Activated CD4-positive, alpha-beta T cell treated with anti-CD3 and anti-CD28 coated beads, Interleukin-2, amount 10 ng/mL, durations not matched to agents 7 days and 5 days (primary cell): Measurements from ENCODE around the gene PDE10A. TPM values are rescaled to one million over a fixed set of nuclear protein-coding genes. Genes with fewer than 3 reads are reported as not detected.
"Not testable (repeated sequence)": the region's sequence is repeated elsewhere in the genome, so short reads cannot be mapped to it uniquely, and the experiment has no call there.

Experiments
- CTCF ChIA-PET: fragments of 350-600 bp; sonication (Branson Sonifier 250); formaldehyde crosslinking; loops from one replicate; lab custom pipeline; 2021; ENCODE audit warnings: antibody characterized with exemption; lab: Charles Lee
- POLR2A ChIA-PET: fragments of 350-600 bp; sonication (Branson Sonifier 250); formaldehyde crosslinking; loops from one replicate; lab custom pipeline; 2021; ENCODE audit warnings: antibody characterized with exemption; lab: Charles Lee
- DNase-seq: peaks from one replicate; pipeline ENCODE4 v3.0.0-alpha.2; 2020
- H3K27ac Mint-ChIP-seq: one replicate; pipeline ENCODE4 v1.8.0; 2021; ENCODE audit warnings: mild to moderate bottlenecking, moderate library complexity, mixed read lengths
- H3K27me3 Mint-ChIP-seq: one replicate; pipeline ENCODE4 v1.8.0; 2021; ENCODE audit warnings: mixed read lengths
- H3K36me3 Mint-ChIP-seq: one replicate; pipeline ENCODE4 v1.8.0; 2021; ENCODE audit warnings: low read depth, mixed read lengths
- H3K4me1 Mint-ChIP-seq: one replicate; pipeline ENCODE4 v1.8.0; 2021; ENCODE audit warnings: mixed read lengths
- H3K4me3 Mint-ChIP-seq: one replicate; pipeline ENCODE4 v1.8.0; 2021; ENCODE audit warnings: mild to moderate bottlenecking, moderate library complexity, mixed read lengths
- H3K9me3 Mint-ChIP-seq: one replicate; pipeline ENCODE4 v1.8.0; 2021; ENCODE audit warnings: mixed read lengths
- total RNA-seq, 2 experiments: library from RNA; stranded (reverse); gene quantifications; one replicate each; pipeline ENCODE4 v1.2.3, GENCODE V29; 2021

The PDE10A gene
- total RNA-seq, 2 experiments from 2014 or later = not detected

- no peak for DNase-seq
- no peaks in the 10 kb centered on the region for H3K36me3 Mint-ChIP-seq
- CTCF ChIA-PET = no interaction called here
- no peak overlapping the region for H3K4me3 Mint-ChIP-seq
- POLR2A ChIA-PET = no interaction called here
- H3K27ac Mint-ChIP-seq = no peak overlapping the region
- no peaks in the 10 kb centered on the region for H3K9me3 Mint-ChIP-seq
- no peaks in the 10 kb centered on the region for H3K4me1 Mint-ChIP-seq
- no peaks in the 10 kb centered on the region for H3K27me3 Mint-ChIP-seq
Measured at GRCh38 chr6:165579151-165579550, 83.9 kb downstream of the PDE10A start.

DNA sequence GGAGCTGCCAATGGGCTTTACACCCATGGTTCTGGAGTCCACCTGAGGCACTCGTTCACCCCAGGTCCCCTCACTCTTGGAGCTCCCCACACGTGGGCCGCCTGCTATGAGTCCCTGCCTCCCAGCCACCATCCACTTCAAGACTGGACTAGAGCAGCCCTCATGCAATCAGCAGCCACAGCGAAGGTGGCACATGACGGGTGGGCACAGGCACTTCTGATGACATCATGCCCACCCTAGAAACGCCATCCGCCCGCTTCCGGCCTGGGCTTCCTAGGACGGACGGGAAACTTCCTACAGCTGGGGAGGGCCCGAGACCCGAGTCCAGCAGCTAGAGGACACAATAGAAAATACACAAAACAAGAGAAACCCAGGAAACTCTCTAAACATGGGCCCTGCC is 85.5 kb downstream of the PDE10A start:
- CTCF ChIA-PET = interaction anchor here (0.7 to 1.8 kb wide), 2 partner anchors 13 to 91 kb away, joined by 4 to 5 read pairs; no protein-coding TSS in a partner anchor
- POLR2A ChIA-PET = no interaction called here
- no peaks in the 10 kb centered on the region for H3K27me3 Mint-ChIP-seq
- no peak for DNase-seq
- H3K27ac Mint-ChIP-seq = no peak overlapping the region
- H3K4me1 Mint-ChIP-seq = no peaks in the 10 kb centered on the region
- no peak overlapping the region for H3K4me3 Mint-ChIP-seq
- no peaks in the 10 kb centered on the region for H3K9me3 Mint-ChIP-seq
- no peaks in the 10 kb centered on the region for H3K36me3 Mint-ChIP-seq

GRCh38 chr6:165575158-165575549 is 87.9 kb downstream of the PDE10A start:
- H3K4me1 Mint-ChIP-seq = no peaks in the 10 kb centered on the region
- CTCF ChIA-PET = no interaction called here
- no peaks in the 10 kb centered on the region for H3K9me3 Mint-ChIP-seq

GRCh38 chr6:165574220-165575157 is 88.6 kb downstream of the PDE10A start:
- Mint-ChIP-seq H3K4me1 (no peaks in the 10 kb centered on the region), H3K9me3 (no peaks in the 10 kb centered on the region), H3K36me3 (no peaks in the 10 kb centered on the region), H3K4me3 (no peak overlapping the region), H3K27ac (no peak overlapping the region), H3K27me3 (no peaks in the 10 kb centered on the region)
- DNase-seq = no peak
- POLR2A ChIA-PET = no interaction called here
- CTCF ChIA-PET = no interaction called here

More at GRCh38 chr6:165575158-165575549, 87.9 kb downstream of the PDE10A start:
- POLR2A ChIA-PET = no interaction called here
- no peak overlapping the region for H3K4me3 Mint-ChIP-seq
- DNase-seq = no peak
- H3K27ac Mint-ChIP-seq = no peak overlapping the region
- no peaks in the 10 kb centered on the region for H3K36me3 Mint-ChIP-seq
- H3K27me3 Mint-ChIP-seq = no peaks in the 10 kb centered on the region

- Mint-ChIP-seq H3K4me1 (no peaks in the 10 kb centered on the region), H3K27ac (no peak overlapping the region), H3K4me3 (no peak overlapping the region), H3K9me3 (no peaks in the 10 kb centered on the region), H3K27me3 (no peaks in the 10 kb centered on the region), H3K36me3 (no peaks in the 10 kb centered on the region)
- no peak for DNase-seq
- CTCF ChIA-PET = no interaction called here
- POLR2A ChIA-PET = no interaction called here
Measured at GRCh38 chr6:165573671-165574070, 89.4 kb downstream of the PDE10A start.

DNA sequence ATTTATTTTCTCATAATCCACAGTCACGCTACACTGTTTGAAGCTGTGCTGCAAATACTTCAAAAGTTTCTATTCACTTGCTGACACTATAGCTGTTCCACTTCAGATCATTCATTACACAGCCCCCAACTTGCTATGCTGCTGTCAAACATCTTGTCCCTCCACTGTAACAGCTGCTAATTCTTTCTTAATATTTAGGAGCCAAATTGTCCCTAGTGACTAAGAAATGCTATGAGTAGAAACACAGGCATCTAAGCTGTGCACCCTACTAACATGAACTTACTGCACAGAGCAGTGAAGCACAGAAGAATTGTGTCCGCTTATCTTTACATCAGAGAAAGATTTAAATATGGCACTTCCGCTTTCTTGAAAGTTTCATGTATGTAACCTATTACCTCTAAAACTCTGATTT is 91.3 kb downstream of the PDE10A start:
- Mint-ChIP-seq H3K27ac (no peak overlapping the region), H3K27me3 (no peaks in the 10 kb centered on the region), H3K9me3 (no peaks in the 10 kb centered on the region), H3K36me3 (no peaks in the 10 kb centered on the region), H3K4me1 (no peaks in the 10 kb centered on the region), H3K4me3 (no peak overlapping the region)
- ChIA-PET CTCF (no interaction called here), POLR2A (no interaction called here)
- DNase-seq = no peak

- ChIA-PET CTCF (no interaction called here), POLR2A (no interaction called here)
- no peaks in the 10 kb centered on the region for H3K4me1 Mint-ChIP-seq
Measured at GRCh38 chr6:165571068-165571682, 91.9 kb downstream of the PDE10A start.

DNA sequence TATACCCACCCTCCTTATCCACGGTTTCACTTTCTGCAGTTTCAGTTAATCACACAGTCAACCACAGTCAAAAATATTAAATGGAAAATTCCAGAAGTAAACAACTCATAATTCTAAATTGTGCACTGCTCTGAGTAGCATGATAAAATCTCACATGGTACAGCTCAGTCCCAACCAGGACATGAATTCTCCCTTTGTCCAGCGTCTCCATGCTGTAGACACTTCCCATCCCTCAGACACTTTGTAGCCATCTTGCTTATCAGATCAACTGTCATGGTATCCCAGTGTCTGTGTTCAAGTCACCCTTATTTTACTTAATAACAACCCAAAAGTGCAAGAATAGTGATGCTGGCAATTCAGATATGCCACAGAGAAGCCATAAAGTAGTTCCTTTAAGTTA is 94.7 kb downstream of the PDE10A start:
- Mint-ChIP-seq H3K4me3 (no peak overlapping the region), H3K36me3 (no peaks in the 10 kb centered on the region), H3K27me3 (no peaks in the 10 kb centered on the region), H3K4me1 (no peaks in the 10 kb centered on the region), H3K27ac (no peak overlapping the region), H3K9me3 (no peaks in the 10 kb centered on the region)
- DNase-seq = no peak
- CTCF ChIA-PET = no interaction called here
- POLR2A ChIA-PET = no interaction called here

More at GRCh38 chr6:165571068-165571682, 91.9 kb downstream of the PDE10A start:
- Mint-ChIP-seq H3K27me3 (no peaks in the 10 kb centered on the region), H3K9me3 (no peaks in the 10 kb centered on the region), H3K36me3 (no peaks in the 10 kb centered on the region), H3K4me3 (no peak overlapping the region), H3K27ac (no peak overlapping the region)
- DNase-seq = no peak

DNA sequence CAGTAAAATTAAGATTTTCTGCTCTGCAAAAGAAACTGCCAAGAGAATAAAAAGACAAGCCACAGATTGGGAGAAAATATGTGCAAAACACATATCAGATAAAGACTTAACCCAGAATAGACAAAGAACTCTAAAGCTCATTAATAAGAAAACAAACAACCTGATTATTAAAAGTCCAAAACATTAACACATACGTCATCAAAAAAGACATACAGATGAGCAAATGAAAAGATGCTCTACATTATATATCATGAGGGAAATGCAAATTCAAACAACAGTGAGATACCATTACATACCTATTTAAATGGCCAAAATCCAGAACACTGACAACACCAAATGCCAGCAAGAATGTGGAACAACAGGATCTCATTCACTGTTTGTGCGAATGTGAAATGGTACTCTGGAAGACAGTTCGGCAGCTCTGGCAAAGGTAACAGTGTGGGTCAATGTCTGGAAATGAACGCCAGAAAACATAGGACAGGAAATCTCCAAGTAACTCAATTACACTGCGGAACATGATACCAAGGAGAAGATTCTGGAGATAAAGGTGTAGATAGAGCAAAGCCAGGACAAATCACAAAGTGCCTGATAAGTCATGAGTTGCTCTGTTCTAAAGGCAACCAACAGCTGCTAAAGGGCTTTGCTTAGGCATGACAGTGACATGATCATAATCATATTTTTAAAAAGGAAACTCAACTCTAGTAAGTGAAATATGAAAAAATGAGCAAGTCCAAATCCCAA is 96.8 kb downstream of the PDE10A start:
- Mint-ChIP-seq H3K27ac (no peak overlapping the region), H3K27me3 (no peaks in the 10 kb centered on the region), H3K9me3 (peaks cover under 1% of the 10 kb centered on the region), H3K4me1 (no peaks in the 10 kb centered on the region), H3K4me3 (no peak overlapping the region), H3K36me3 (no peaks in the 10 kb centered on the region)
- ChIA-PET POLR2A (no interaction called here), CTCF (no interaction called here)
- no peak for DNase-seq

- no peak overlapping the region for H3K27ac Mint-ChIP-seq
- ChIA-PET CTCF (no interaction called here), POLR2A (no interaction called here)
- no peaks in the 10 kb centered on the region for H3K36me3 Mint-ChIP-seq
- H3K27me3 Mint-ChIP-seq = no peaks in the 10 kb centered on the region
- H3K9me3 Mint-ChIP-seq = peaks cover 12% of the 10 kb centered on the region
- no peaks in the 10 kb centered on the region for H3K4me1 Mint-ChIP-seq
- no peak for DNase-seq
- no peak overlapping the region for H3K4me3 Mint-ChIP-seq
Measured at GRCh38 chr6:165562421-165563090, 100.5 kb downstream of the PDE10A start.

DNA sequence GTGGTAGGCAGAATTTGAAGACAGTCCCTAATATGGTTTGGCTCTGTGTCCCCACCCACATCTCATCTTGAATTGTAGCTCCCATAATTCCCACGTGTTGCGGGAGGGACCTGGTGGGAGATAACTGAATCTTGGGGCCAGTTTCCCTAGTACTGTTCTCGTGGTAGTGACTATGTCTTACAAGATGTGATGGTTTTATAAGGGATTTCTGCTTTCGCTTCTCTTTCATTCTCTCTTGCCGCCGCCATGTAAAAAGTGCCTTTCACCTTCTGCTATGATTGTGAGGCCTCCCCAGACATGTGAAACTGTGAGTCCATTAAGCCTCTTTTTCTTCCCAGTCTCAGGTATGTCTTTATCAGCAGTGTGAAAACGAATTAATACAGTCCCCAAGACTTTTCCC is 103.4 kb downstream of the PDE10A start:
- H3K36me3 Mint-ChIP-seq = no peaks in the 10 kb centered on the region
- no peak overlapping the region for H3K4me3 Mint-ChIP-seq
- no peak for DNase-seq
- H3K27ac Mint-ChIP-seq = no peak overlapping the region
- POLR2A ChIA-PET = no interaction called here
- CTCF ChIA-PET = no interaction called here
- H3K9me3 Mint-ChIP-seq = peaks cover 12% of the 10 kb centered on the region
- no peaks in the 10 kb centered on the region for H3K4me1 Mint-ChIP-seq
- H3K27me3 Mint-ChIP-seq = no peaks in the 10 kb centered on the region

DNA sequence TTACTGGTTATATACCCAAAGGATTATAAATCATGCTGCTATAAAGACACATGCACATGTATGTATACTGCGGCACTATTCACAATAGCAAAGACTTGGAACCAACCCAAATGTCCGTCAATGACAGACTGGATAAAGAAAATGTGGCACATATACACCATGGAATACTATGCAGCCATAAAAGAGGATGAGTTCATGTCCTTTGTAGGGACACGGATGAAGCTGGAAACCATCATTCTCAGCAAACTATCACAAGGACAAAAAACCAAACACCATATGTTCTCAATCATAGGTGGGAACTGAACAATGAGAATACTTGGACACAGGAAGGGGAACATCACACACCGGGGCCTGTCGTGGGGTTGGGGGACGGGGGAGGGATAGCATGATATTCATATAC is 104.9 kb downstream of the PDE10A start:
- CTCF ChIA-PET, H3K36me3 Mint-ChIP-seq, H3K27me3 Mint-ChIP-seq, H3K4me1 Mint-ChIP-seq, H3K27ac Mint-ChIP-seq, POLR2A ChIA-PET, DNase-seq, H3K4me3 Mint-ChIP-seq: not testable (repeated sequence)
- peaks cover 12% of the 10 kb centered on the region for H3K9me3 Mint-ChIP-seq
